ENCODE measurements around the gene TEX22.

TEX22 gene

DNA sequence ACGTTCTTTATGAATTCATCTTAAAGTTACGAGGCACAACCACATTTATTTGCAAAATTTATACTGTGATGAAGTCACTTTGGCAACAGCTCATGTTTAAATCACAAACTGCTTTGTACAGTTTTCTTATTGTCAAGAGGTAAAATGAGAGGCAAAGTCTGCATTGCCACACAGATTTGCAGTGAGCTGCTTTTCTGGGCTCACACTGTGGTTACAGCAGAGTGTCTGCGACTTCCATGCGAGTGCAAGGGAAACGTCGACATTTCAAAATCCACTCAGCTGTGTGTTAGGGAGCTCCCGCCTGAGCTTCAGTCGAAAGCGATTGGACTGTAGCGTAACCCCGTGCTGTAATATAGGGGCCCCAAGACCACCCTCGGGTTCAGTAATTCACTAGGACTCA is 34.3 kb downstream of the TEX22 start:
- no peak overlapping the region for H3K4me3 Mint-ChIP-seq

DNA sequence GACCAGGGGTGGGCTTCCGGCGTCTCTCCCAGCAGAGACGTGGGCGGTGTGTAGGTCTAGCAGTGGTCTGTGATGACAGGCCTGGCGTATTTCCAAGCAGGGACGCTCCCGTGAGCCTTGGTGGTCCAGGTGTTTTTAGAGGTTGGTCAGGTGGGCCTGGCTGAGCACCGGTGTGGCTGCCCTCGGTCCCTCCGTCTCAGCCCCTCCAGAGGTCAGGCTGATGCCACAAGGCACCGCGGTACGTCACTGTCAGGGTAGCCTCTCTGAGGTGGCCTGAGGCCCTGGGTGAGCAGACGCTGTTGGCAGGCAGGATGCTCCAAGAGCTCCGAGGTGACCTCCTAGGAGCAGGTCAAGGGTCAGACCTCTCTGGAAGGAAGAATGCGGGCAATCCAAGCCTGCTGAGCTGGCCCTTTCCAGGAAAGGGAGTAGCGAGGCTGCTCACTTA is 34.8 kb downstream of the TEX22 start:
- peaks cover 84% of the 10 kb centered on the region for H3K36me3 Mint-ChIP-seq (ENCODE audit: low read depth)
- H3K27me3 Mint-ChIP-seq (ENCODE audit: low read depth, poor library complexity) = peaks cover 3% of the 10 kb centered on the region
- H3K4me1 Mint-ChIP-seq = no peaks in the 10 kb centered on the region
- peaks cover 57% of the 10 kb centered on the region for H3K9me3 Mint-ChIP-seq
- no peak overlapping the region for H3K27ac Mint-ChIP-seq
- no peak for DNase-seq
- TF ChIP-seq, protein P1, sequence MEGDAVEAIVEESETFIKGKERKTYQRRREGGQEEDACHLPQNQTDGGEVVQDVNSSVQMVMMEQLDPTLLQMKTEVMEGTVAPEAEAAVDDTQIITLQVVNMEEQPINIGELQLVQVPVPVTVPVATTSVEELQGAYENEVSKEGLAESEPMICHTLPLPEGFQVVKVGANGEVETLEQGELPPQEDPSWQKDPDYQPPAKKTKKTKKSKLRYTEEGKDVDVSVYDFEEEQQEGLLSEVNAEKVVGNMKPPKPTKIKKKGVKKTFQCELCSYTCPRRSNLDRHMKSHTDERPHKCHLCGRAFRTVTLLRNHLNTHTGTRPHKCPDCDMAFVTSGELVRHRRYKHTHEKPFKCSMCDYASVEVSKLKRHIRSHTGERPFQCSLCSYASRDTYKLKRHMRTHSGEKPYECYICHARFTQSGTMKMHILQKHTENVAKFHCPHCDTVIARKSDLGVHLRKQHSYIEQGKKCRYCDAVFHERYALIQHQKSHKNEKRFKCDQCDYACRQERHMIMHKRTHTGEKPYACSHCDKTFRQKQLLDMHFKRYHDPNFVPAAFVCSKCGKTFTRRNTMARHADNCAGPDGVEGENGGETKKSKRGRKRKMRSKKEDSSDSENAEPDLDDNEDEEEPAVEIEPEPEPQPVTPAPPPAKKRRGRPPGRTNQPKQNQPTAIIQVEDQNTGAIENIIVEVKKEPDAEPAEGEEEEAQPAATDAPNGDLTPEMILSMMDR (IDR thresholded peaks at IDR 0.05) = no peak
- H3K4me3 Mint-ChIP-seq = no peak overlapping the region

More for the DNA sequence above, 34.3 kb downstream of the TEX22 start:
- H3K4me1 Mint-ChIP-seq = no peaks in the 10 kb centered on the region
- peaks cover 60% of the 10 kb centered on the region for H3K9me3 Mint-ChIP-seq
- no peak for DNase-seq
- TF ChIP-seq, protein P1 (IDR thresholded peaks at IDR 0.05) = no peak
- H3K27me3 Mint-ChIP-seq (ENCODE audit: low read depth, poor library complexity) = peaks cover 3% of the 10 kb centered on the region
- peaks cover 89% of the 10 kb centered on the region for H3K36me3 Mint-ChIP-seq (ENCODE audit: low read depth)
- no peak overlapping the region for H3K27ac Mint-ChIP-seq

DNA sequence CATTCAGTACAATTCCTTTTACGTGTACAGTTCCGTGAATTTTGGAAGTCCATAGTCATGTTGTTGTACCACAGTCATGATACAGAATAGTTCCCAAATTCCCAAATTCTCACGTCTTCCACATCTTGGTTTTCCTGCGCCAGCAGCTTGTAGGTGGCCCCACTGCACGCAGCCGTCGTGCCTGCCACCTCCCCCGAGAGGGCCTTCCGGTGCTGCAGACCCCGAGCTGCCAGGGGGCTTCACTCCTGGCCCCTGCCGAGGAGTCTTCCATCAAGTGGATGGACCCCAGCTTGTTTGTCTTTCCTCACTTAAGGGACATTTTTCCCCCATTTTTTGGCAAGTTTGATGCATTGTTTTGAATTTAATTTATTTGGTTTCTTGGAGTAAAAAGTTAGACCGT is 38.1 kb downstream of the TEX22 start:
- Mint-ChIP-seq H3K4me1 (no peaks in the 10 kb centered on the region), H3K9me3 (peaks cover 25% of the 10 kb centered on the region), H3K36me3 (ENCODE audit: low read depth) (peaks cover 55% of the 10 kb centered on the region), H3K27ac (no peak overlapping the region), H3K4me3 (no peak overlapping the region), H3K27me3 (ENCODE audit: low read depth, poor library complexity) (no peaks in the 10 kb centered on the region)
- DNase-seq = no peak
- TF ChIP-seq, protein P1 (IDR thresholded peaks at IDR 0.05) = no peak

DNA sequence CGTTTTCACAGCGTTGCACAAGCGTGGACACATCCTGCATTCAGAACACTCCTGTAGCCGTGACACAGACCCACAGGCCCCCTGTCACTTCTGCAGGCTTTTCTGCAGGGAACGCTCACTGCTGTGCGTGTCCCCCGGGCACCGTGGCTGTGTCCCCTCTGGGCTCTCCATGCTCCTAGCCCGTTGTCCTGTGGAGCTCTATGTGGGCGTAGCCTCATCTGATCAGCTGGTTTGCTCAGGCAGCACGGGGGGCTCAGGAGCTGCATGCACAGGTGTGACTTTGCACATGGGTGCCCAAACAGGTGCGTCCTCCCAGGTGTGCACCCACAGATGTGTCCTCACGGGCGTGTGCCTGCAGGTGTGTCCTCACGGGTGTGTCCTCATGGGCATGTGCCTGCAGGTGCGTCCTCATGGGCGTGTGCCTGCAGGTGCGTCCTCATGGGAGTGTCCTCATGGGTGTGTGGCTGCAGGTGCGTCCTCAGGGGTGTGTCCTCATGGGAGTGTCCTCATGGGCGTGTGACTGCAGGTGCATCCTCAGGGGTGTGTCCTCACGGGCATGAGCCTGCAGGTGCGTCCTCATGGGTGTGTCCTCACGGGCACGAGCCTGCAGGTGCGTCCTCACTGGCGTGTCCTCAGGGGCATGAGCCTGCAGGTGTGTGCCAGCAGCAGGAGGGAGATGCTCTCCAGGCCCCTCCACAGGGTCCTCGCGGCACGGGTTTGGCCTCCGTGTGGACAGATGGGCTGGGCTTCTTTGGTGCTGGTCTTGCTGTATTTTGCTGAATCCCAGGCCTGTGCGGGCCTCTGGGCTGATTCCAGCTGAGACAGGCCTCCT is 38.8 kb downstream of the TEX22 start:
- peaks cover 5% of the 10 kb centered on the region for H3K4me1 Mint-ChIP-seq
- peaks cover 56% of the 10 kb centered on the region for H3K36me3 Mint-ChIP-seq (ENCODE audit: low read depth)
- no peak overlapping the region for H3K27ac Mint-ChIP-seq
- H3K9me3 Mint-ChIP-seq = peaks cover 25% of the 10 kb centered on the region
- no peak overlapping the region for H3K4me3 Mint-ChIP-seq
- no peak for DNase-seq
- TF ChIP-seq, protein P1 (IDR thresholded peaks at IDR 0.05) = no peak
- no peaks in the 10 kb centered on the region for H3K27me3 Mint-ChIP-seq (ENCODE audit: low read depth, poor library complexity)

DNA sequence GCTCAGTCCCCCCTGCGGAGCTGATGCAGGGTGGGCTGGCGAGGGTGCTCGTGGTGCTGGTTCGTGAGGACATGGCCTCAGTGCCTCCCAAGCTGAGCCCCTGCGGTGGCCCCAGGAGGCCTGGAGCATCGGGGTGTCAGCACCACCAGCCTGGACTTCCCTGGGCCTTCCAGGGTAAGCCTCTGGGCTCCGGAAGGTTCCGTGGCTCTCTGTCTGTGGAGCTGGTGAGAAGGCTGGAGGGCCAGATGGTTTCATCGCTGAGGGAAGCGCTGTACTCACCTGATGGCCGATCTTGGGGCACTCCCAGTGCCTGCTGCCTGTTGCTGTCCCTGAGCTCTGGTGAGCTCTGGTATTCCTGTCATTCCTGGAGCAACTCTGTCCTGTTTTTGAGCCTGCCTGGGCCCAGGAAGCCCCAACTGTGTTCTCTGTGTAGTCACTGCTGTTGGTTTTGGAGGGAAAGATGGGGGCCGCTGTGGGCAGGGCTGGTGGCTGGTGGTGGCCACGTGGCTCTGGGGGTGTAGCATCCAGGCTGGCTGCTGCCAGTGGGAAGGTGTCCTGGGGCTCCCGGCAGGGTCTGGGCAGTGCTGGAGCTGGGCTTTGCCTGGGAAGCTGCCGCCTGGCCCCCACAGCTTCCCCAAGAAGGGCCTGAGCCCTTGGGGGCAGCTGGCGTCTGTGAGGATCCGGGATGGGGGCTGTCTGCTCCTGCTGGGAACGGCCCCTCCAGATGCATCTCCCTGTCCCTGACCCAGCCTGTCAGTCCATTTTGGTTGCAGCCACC is 39.6 kb downstream of the TEX22 start:
- peaks cover 5% of the 10 kb centered on the region for H3K4me1 Mint-ChIP-seq
- TF ChIP-seq, protein P1 (IDR thresholded peaks at IDR 0.05) = no peak
- H3K27me3 Mint-ChIP-seq (ENCODE audit: low read depth, poor library complexity) = no peaks in the 10 kb centered on the region
- peaks cover 56% of the 10 kb centered on the region for H3K36me3 Mint-ChIP-seq (ENCODE audit: low read depth)
- no peak for DNase-seq
- H3K9me3 Mint-ChIP-seq = peaks cover 25% of the 10 kb centered on the region
- H3K27ac Mint-ChIP-seq = no peak overlapping the region
- H3K4me3 Mint-ChIP-seq = no peak overlapping the region

Measured in nephron progenitor cell (in vitro differentiated cells).